IMR-90 (cell line): Measurements from ENCODE around the gene MBOAT1. TPM values are rescaled to one million over a fixed set of nuclear protein-coding genes. Genes with fewer than 3 reads are reported as not detected.

Experiments used
- CTCF ChIP-seq: conservative IDR thresholded peaks from 2 replicates; pipeline ENCODE4 v1.5.1; 2012; ENCODE audit warnings: mild to moderate bottlenecking, low read depth, low read length, improper control_type of control experiment
- NFE2L2 ChIP-seq: fragments of 150-350 bp; IDR thresholded peaks from 2 replicates; pipeline ENCODE4 v1.6.1; 2016; ENCODE audit warnings: low read depth, mild to moderate bottlenecking, low read length
- RAD21 ChIP-seq: IDR thresholded peaks from 2 replicates; pipeline ENCODE4 v1.6.1; 2012; ENCODE audit warnings: low read length, improper control_type of control experiment
- USF2 ChIP-seq: fragments of 150-350 bp; IDR thresholded peaks from 2 replicates; pipeline ENCODE4 v1.6.1; 2017; ENCODE audit warnings: mild to moderate bottlenecking, antibody characterized with exemption, low read length, low read depth
- polyA plus RNA-seq, 3 experiments: library from polyadenylated mRNA; depleted of rRNA; stranded (reverse); fragments of >200 nt; gene quantifications; 2 replicates each; pipeline ENCODE4 v1.2.3, GENCODE V29; 2012; ENCODE audit warnings: low replicate concordance in 1 of 3
- total RNA-seq: library from RNA; depleted of rRNA; stranded (reverse); fragments of >200 nt; gene quantifications from 2 replicates; pipeline ENCODE4 v1.2.3, GENCODE V29; 2012

Gene MBOAT1
- total and polyA plus RNA-seq, 2 of the 4 experiments (the other 2 are of a cell fraction) = 1.6 to 4.7 TPM

- TF ChIP-seq CTCF = no peak
- no peak for TF ChIP-seq NFE2L2
- no peak for TF ChIP-seq USF2
- TF ChIP-seq RAD21 = no peak
These were observed 84.3 kb downstream of the MBOAT1 start (continued) for GRCh38 chr6:20128018-20128417.
